Measurements from ENCODE around the gene TRIM6. TPM values are rescaled to one million over a fixed set of nuclear protein-coding genes. Genes with fewer than 3 reads are reported as not detected.
A peak's percentile ranks its signal among the peaks of the same experiment; 100 is the strongest.

Gene TRIM6
- total and polyA plus RNA-seq, 9 of the 15 experiments (the other 6 are each of a cell fraction or from before 2014, with no cell fraction given) = 5.0 to 11.8 (median 8.7) TPM

DNA sequence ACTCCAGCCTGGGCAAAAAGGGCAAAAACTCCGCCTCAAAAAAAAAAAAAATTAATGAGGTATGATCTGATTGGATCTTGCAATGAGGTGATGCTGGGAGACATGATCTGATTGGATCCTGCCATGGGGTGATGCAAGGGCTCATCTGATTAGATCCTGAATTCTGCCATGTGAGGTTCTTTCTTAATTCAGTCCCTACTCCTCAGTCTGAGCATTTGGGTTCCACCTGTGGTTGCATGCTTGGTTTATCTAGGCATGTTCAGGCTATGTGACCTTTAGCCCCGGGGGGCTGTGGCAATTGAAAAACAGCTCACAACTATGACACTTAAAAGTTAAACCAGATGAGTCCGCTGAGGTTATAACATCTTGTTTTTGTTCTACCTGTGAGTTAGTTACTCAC, 4.8 kb upstream of the TRIM6 start (continued):
- TF ChIP-seq CUX1 (CRISPR knock-in tag; IDR thresholded peaks at IDR 0.05) (no peak), ERF (CRISPR knock-in tag; IDR thresholded peaks at IDR 0.05) (no peak), RB1 (IDR thresholded peaks at IDR 0.05; ENCODE audit: low read depth) (no peak), U2AF1 (optimal IDR thresholded peaks at IDR 0.05; ENCODE audit: low read depth, low read length) (no peak), ZC3H4 (CRISPR knock-in tag; IDR thresholded peaks at IDR 0.05; ENCODE audit: borderline replicate concordance) (no peak), SMC3 (conservative IDR thresholded peaks at IDR 0.05; ENCODE audit: insufficient read depth, low read depth, low read length) (no peak), EZH2 (IDR thresholded peaks at IDR 0.05; ENCODE audit: borderline replicate concordance, low read depth, low read length) (no peak), RBM15 (IDR thresholded peaks at IDR 0.05; ENCODE audit: insufficient read depth, low read length) (no peak), PRDM10 (IDR thresholded peaks at IDR 0.05; ENCODE audit: partially characterized antibody) (no peak), ZNF12 (CRISPR knock-in tag; IDR thresholded peaks at IDR 0.05) (no peak), SMARCB1 (IDR thresholded peaks at IDR 0.05; ENCODE audit: insufficient read length, low read depth) (no peak), ZFX (CRISPR knock-in tag; IDR thresholded peaks at IDR 0.05) (no peak), SMARCA5 (IDR thresholded peaks at IDR 0.05) (no peak), CREM (IDR thresholded peaks at IDR 0.05; ENCODE audit: low read depth) (no peak), CEBPG (CRISPR knock-in tag; IDR thresholded peaks at IDR 0.05) (peak; percentile 80), CEBPG (tag; conservative IDR thresholded peaks at IDR 0.05 in 1 of 2, IDR thresholded peaks at IDR 0.05 in 1 of 2) (peak in 1 of 2 experiments; percentile 47; a peak in 1 of 4 replicates), ZC3H11A (IDR thresholded peaks at IDR 0.05; ENCODE audit: low read depth, low read length) (no peak), ASH1L (IDR thresholded peaks at IDR 0.05; ENCODE audit: borderline replicate concordance, low read depth, partially characterized antibody) (peak; percentile 46)
- TF ChIP-seq, protein P1, sequence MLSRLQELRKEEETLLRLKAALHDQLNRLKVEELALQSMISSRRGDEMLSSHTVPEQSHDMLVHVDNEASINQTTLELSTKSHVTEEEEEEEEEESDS (CRISPR knock-in tag; IDR thresholded peaks at IDR 0.05) = no peak
- TF ChIP-seq, protein P2, sequence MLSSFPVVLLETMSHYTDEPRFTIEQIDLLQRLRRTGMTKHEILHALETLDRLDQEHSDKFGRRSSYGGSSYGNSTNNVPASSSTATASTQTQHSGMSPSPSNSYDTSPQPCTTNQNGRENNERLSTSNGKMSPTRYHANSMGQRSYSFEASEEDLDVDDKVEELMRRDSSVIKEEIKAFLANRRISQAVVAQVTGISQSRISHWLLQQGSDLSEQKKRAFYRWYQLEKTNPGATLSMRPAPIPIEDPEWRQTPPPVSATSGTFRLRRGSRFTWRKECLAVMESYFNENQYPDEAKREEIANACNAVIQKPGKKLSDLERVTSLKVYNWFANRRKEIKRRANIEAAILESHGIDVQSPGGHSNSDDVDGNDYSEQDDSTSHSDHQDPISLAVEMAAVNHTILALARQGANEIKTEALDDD (IDR thresholded peaks at IDR 0.05) = peak; percentile 58
